WI38 (cell line): ENCODE results near the gene GM2A.
"Not testable (repeated sequence)": the region's sequence is repeated elsewhere in the genome, so short reads cannot be mapped to it uniquely, and the experiment has no call there.

Source experiments
- H3K4me3 ChIP-seq: 2 replicates; pipeline ENCODE4 v1.5.1; 2011; ENCODE audit warnings: low read depth, mild to moderate bottlenecking, control low read depth, low read length
- CTCF ChIP-seq: IDR thresholded peaks from 2 replicates; pipeline ENCODE4 v1.5.1; 2012; ENCODE audit warnings: low read depth, mild to moderate bottlenecking, control low read depth, low read length

The GM2A gene

DNA sequence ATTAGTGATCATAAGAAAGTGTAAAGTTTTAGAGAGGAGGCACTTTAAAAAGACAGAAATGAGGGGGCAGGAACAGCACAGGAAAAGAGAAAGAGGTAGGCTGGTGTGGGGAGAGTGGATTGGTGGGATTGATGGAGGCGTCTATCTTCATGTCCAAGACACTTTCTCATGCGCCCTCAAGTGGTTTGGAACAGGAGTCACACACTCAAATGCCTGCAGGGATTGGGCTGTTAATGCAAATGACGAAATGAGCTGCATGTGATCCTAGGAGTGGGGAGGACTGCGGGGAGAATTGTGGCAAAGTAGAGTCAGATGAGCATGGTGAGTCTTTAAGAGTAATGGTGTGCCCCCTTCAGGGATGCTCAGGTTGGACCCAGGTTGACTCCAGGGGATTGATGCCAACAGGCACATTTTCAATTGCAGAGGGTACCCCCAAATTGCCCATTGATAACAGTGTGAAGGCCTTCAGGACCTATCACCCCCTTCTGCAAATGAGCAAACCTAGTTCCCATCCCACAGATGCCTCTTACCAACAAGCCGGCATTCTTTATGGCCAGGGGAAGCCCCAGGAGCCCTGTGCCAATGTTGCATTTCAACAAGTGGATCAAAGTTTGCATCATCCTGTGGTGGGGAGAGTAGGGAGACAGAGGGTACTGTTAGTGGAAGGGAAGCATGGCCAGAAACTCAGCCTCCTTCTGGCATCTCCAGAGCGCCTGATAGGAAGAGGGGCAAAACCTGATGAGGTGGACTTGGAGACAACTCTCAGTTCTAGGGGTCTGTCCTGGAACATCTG is 45.3 kb downstream of the GM2A start:
- no peak overlapping the region for H3K4me3 ChIP-seq
- TF ChIP-seq CTCF, result peak; percentile 22

DNA sequence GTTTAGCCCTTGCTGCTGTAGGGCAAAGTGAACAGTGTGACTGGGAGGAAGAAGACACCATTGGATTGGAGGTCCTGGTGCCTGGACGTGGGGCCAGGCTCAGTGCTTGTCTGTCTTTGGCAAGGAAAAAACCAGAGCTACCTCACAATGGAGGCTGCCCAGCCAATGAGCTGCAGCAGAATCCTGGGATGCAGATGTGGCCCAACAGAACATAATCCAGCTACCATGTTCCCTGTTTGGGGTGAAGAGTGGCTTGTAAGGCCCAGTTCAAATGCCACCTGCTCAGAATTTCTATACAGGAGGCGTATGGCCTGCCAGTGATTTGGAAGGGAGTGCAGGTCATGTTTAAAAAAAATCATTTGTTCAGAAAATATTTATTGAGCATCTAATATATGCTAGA is 50.7 kb downstream of the GM2A start, which contains the start of gene SLC36A3:
Gene SLC36A3, minus strand, starts transcription at position 101 of the 400 bp plus-strand sequence. CDS start 412 bp downstream, outside the sequence.
- no peak within 1 kb of the TSS for H3K4me3 ChIP-seq
- TF ChIP-seq CTCF, result no peak

GRCh38 chr5:151309266-151309665 is 56.3 kb downstream of the GM2A start:
- not testable (repeated sequence) for H3K4me3 ChIP-seq

- not testable (repeated sequence) for H3K4me3 ChIP-seq
Measured at GRCh38 chr5:151309821-151310220, 56.8 kb downstream of the GM2A start.

DNA sequence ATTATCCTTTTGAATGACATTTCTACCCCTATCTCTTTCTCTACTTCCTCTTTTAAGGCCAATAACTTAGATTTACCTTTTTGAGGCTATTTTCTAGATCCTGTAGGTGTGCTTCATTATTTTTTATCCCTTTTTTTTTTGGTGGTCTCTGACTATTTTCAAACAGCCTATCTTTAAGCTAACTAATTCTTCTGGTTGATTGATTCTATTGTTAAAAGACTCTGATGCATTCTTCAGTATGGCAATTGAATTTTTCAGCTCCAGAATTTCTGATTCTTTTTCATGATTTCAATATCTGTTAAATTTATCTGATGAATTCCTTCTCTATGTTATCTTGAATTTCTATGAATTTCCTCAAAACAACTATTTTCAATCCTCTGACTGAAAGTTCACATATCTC is 57.9 kb downstream of the GM2A start:
- no peak for TF ChIP-seq CTCF
- H3K4me3 ChIP-seq, result no peak overlapping the region

DNA sequence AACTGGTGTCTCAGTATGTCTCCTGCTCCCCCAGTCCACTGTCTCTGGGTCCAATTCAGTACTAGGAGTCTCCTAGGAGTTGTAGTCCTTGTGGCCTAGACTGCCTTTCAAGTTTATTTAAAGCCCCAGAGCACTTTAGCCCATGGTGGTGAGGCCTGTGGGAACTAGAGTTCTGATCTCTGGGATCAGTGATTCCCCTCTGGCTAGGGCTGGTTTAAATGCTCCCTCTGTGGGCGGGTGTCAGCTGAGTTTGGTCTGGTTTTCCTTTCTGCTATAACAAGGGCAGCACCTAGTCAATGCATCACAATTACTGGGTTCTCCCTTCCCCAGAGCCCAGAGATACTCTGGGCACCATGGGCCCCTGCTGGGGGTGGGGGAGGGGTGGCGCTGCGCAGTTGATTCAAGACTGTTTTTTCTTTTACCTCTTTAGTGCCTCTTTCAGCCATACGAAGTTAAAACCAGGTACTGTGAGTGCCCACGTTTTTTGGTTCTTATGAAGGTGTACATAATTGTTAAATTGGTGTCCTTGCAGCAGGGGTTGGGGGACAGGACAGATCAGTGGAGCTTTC is 59.9 kb downstream of the GM2A start:
- TF ChIP-seq CTCF, result no peak
- H3K4me3 ChIP-seq, result no peak overlapping the region

GRCh38 chr5:151313357-151313756 is 60.4 kb downstream of the GM2A start:
- no peak overlapping the region for H3K4me3 ChIP-seq
- no peak for TF ChIP-seq CTCF

- H3K4me3 ChIP-seq, result no peak overlapping the region
- TF ChIP-seq CTCF, result peak; percentile 97
Measured at GRCh38 chr5:151315998-151316597, 63.1 kb downstream of the GM2A start.
